Endothelial cell (in vitro differentiated cells): ENCODE results near the gene DCAF6. TPM values are rescaled to one million over a fixed set of nuclear protein-coding genes. Genes with fewer than 3 reads are reported as not detected.

Source experiments
- DNase-seq: peaks from one replicate; pipeline ENCODE4 v3.0.0; 2021; ENCODE audit warnings: low spot score
- H3K27ac Mint-ChIP-seq: one replicate; pipeline ENCODE4 v1.8.0; 2021; ENCODE audit warnings: mixed read lengths, inconsistent platforms; ENCODE audit not compliant: unreplicated experiment
- H3K27me3 Mint-ChIP-seq: one replicate; pipeline ENCODE4 v1.8.0; 2021; ENCODE audit warnings: mild to moderate bottlenecking, moderate library complexity, mixed read lengths, inconsistent platforms; ENCODE audit not compliant: unreplicated experiment
- H3K36me3 Mint-ChIP-seq: one replicate; pipeline ENCODE4 v1.8.0; 2021; ENCODE audit warnings: mild to moderate bottlenecking, low read depth, mixed read lengths, inconsistent platforms; ENCODE audit not compliant: unreplicated experiment
- H3K4me1 Mint-ChIP-seq: one replicate; pipeline ENCODE4 v1.8.0; 2021; ENCODE audit warnings: mild to moderate bottlenecking, mixed read lengths, inconsistent platforms; ENCODE audit not compliant: unreplicated experiment
- H3K4me3 Mint-ChIP-seq: one replicate; pipeline ENCODE4 v1.8.0; 2021; ENCODE audit warnings: mild to moderate bottlenecking, mixed read lengths, inconsistent platforms; ENCODE audit not compliant: unreplicated experiment
- H3K9me3 Mint-ChIP-seq: one replicate; pipeline ENCODE4 v1.8.0; 2021; ENCODE audit warnings: mixed read lengths, inconsistent platforms; ENCODE audit not compliant: unreplicated experiment
- total RNA-seq: library from RNA; stranded (reverse); fragmentation: NEBNext Ultra II Directional; extraction: Animal tissue kit (Norgen Biotek cat#: 25700); gene quantifications from one replicate; pipeline ENCODE4 v1.2.1, GENCODE V29; 2021; ENCODE audit not compliant: unreplicated experiment
- TF ChIP-seq, protein P1 (sequence below): fragments of 200-600 bp; sonication (generic); IDR thresholded peaks from one replicate; pipeline ENCODE4 v1.5.0; 2021; ENCODE audit warnings: antibody characterized with exemption; ENCODE audit not compliant: unreplicated experiment

Gene DCAF6
- total RNA-seq, 1 donor from 2014 or later, result 21.0 TPM

DNA sequence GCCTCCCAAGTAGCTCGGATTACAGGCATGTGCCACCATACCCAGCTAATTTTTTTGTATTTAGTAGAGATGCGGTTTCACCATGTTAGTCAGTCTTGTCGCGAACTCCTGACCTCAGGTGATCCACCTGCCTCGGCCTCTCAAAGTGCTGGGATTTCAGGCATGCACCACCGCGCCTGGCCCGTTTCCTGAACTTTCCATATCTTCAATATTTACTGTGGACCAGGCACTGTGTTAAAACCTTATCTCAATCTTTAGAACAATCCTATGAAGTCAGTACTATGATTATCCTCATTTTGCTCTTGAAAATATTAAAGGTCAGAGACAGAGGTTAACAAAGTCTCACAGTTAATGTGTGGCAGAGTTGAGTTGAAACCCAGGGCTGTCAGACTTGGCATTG, 20.9 kb upstream of the DCAF6 start:
- H3K27me3 Mint-ChIP-seq, result no peaks in the 10 kb centered on the region
- H3K4me3 Mint-ChIP-seq, result no peak overlapping the region
- TF ChIP-seq, protein P1, sequence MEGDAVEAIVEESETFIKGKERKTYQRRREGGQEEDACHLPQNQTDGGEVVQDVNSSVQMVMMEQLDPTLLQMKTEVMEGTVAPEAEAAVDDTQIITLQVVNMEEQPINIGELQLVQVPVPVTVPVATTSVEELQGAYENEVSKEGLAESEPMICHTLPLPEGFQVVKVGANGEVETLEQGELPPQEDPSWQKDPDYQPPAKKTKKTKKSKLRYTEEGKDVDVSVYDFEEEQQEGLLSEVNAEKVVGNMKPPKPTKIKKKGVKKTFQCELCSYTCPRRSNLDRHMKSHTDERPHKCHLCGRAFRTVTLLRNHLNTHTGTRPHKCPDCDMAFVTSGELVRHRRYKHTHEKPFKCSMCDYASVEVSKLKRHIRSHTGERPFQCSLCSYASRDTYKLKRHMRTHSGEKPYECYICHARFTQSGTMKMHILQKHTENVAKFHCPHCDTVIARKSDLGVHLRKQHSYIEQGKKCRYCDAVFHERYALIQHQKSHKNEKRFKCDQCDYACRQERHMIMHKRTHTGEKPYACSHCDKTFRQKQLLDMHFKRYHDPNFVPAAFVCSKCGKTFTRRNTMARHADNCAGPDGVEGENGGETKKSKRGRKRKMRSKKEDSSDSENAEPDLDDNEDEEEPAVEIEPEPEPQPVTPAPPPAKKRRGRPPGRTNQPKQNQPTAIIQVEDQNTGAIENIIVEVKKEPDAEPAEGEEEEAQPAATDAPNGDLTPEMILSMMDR, result no peak
- no peak overlapping the region for H3K27ac Mint-ChIP-seq
- no peak for DNase-seq
- H3K36me3 Mint-ChIP-seq, result peaks cover 4% of the 10 kb centered on the region
- peaks cover 2% of the 10 kb centered on the region for H3K4me1 Mint-ChIP-seq
- no peaks in the 10 kb centered on the region for H3K9me3 Mint-ChIP-seq

DNA sequence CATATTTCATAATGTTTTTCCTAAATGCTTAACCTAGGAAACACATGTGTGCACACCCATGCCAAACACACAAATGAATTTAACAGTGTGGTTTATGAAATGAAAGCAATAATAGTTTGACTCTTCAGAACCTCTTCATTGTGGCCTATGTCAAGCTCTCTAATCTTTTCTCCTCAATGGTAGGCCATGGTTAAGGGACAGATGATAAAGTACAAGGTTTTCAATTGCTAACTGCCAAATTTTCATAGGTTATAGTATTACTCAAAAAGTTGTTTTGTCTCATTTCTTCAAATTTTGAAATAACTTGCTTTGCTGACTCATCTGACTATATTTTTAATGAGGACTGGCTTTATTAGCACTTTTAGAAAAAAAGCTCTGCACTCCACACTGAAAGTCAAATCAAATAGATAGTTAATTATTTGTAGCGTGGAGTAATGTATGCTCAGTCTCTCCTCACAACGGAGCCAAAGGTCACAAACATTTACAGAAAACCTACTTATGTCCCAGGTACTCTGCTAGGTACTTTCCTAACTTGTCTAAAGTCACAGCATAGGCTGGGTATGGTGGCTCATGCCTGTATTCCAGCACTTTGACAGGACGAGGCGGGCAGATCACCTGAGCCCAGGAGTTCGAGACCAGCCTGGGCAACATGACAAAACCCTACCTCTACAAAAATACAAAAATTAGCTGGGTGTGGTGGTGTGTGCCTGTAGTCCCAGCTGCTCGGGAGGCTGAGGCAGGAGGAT, 19.5 kb upstream of the DCAF6 start:
- no peak overlapping the region for H3K4me3 Mint-ChIP-seq
- no peaks in the 10 kb centered on the region for H3K9me3 Mint-ChIP-seq
- TF ChIP-seq, protein P1, result no peak
- no peak overlapping the region for H3K27ac Mint-ChIP-seq
- no peak for DNase-seq
- H3K36me3 Mint-ChIP-seq, result peaks cover 3% of the 10 kb centered on the region
- H3K4me1 Mint-ChIP-seq, result no peaks in the 10 kb centered on the region
- H3K27me3 Mint-ChIP-seq, result no peaks in the 10 kb centered on the region

DNA sequence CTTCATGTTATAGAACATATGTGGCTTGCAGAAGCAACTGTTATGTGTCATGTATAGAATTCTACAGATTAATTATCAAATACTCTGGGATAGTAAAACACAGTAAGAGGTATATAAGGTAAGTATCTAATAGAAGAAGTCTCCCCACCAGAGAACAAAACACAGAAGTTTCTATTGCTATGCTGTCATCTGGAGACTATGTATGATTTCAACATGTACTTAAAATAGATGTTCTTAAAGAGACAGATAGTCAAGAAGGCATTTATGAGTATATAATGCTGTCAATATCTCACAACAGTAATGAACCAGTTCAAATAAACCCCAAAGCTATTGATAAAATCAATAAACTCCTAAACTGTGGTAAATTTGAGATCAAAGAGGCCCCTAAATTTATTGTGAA, 14.5 kb upstream of the DCAF6 start:
- Mint-ChIP-seq H3K4me1 (no peaks in the 10 kb centered on the region), H3K36me3 (no peaks in the 10 kb centered on the region), H3K27ac (no peak overlapping the region), H3K27me3 (no peaks in the 10 kb centered on the region), H3K9me3 (no peaks in the 10 kb centered on the region), H3K4me3 (no peak overlapping the region)
- DNase-seq, result no peak
- TF ChIP-seq, protein P1, result no peak

DNA sequence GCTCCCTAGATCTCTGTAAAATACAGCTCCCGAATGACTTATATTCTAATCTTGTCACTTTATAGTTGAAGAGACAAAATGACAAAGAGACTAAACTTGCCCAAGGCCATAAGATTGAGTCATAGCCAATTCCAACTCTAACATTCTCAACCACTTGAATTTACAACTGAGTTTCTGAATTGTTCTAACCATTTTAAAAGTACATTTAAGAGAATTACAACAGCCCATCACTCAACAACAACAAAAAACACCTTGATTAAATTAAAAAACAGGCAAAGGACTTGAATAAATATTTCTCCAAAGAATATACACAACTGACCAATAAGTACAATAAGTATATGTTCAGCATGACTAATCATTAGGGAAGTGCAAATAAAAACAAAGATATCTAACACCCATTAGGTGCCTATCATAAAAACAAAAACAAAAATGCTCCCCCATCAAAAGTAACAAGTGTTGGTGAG, 13.8 kb upstream of the DCAF6 start:
- no peaks in the 10 kb centered on the region for H3K27me3 Mint-ChIP-seq
- DNase-seq, result no peak
- no peak overlapping the region for H3K4me3 Mint-ChIP-seq
- H3K9me3 Mint-ChIP-seq, result no peaks in the 10 kb centered on the region
- no peak overlapping the region for H3K27ac Mint-ChIP-seq
- no peaks in the 10 kb centered on the region for H3K36me3 Mint-ChIP-seq
- no peaks in the 10 kb centered on the region for H3K4me1 Mint-ChIP-seq
- TF ChIP-seq, protein P1, result no peak

DNA sequence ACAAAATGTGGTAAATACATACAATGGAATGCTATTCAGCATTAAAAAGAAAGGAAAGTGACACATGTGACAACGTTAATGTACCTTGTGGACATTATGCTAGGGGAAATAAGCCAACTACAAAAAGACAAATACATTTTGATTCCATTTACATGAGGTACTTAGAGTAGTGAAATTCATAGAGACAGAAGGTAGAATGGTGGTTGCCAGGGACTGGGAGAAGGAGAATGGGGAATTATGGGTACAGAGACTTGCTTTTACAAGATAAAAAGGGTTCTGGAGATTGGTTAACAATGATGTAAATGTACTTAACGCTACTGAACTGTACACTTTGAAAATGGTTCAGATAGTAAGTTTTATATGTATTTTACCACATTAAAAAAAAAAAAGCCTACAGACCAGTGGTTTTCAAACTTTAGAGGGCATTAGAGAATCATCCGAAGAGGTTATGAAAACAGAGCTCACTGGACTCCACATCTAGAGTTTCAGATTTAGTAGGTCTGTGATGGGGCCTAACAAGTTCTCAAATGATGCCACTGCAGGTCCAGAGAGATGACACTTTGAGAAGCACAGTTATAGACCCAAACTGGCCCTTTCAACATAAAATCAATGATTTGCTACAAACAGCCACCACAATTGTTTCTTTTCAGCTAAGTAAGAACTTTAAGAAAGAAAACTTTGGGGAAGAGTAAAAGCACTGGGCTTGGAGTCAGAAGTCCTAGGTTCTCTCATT, 13.0 kb upstream of the DCAF6 start:
- TF ChIP-seq, protein P1, result no peak
- Mint-ChIP-seq H3K27me3 (no peaks in the 10 kb centered on the region), H3K27ac (no peak overlapping the region), H3K36me3 (no peaks in the 10 kb centered on the region), H3K4me1 (no peaks in the 10 kb centered on the region), H3K9me3 (no peaks in the 10 kb centered on the region), H3K4me3 (no peak overlapping the region)
- no peak for DNase-seq
